ENCODE data around the gene PTGDR2.

GRCh38 chr11:60862171-60862570 lies 6.4 kb upstream of the PTGDR2 start:
- TF ChIP-seq GATA2 (IDR thresholded peaks at IDR 0.05; ENCODE audit: low read depth, low read length): no peak
- TF ChIP-seq GATA3 (IDR thresholded peaks at IDR 0.05; ENCODE audit: low read depth, low read length): no peak
